HEK293 (cell line): Measurements from ENCODE around the gene MAGI1.

Experiments
- CTCF ChIA-PET: fragments of 350-600 bp; formaldehyde crosslinking; extraction: SDS; loops from one replicate; lab custom pipeline; 2021; ENCODE audit warnings: antibody characterized with exemption; lab: Yijun Ruan, JAX
- POLR2A ChIA-PET: fragments of 300-600 bp; formaldehyde crosslinking; extraction: SDS; loops from one replicate; lab custom pipeline; 2020; ENCODE audit warnings: antibody characterized with exemption, inconsistent platforms; lab: Yijun Ruan, JAX
- H3K27ac ChIP-seq: fragments of 200-500 bp; sonication (Bioruptor generic); 2 replicates; pipeline ENCODE4 v1.5.1; 2014; ENCODE audit warnings: low read depth, low read length, control low read depth, inconsistent platforms; ENCODE audit errors: extremely low read depth
- H3K36me3 ChIP-seq, 2 experiments: fragments of 200-500 bp in 1 of 2; sonication (Bioruptor generic) in 1 of 2; 1 replicate in 1 of 2; 2 replicates in 1 of 2; pipeline ENCODE4 v1.5.1; 2014 to 2017; ENCODE audit warnings: inconsistent platforms in 2 of 2, low read length in 2 of 2; ENCODE audit not compliant: control insufficient read depth in 2 of 2, insufficient read depth in 1 of 2
- H3K4me1 ChIP-seq: fragments of 200-500 bp; sonication (Bioruptor generic); 2 replicates; pipeline ENCODE4 v1.5.1; 2014; ENCODE audit warnings: mild to moderate bottlenecking, low read length, inconsistent platforms; ENCODE audit not compliant: control insufficient read depth, insufficient read depth
- H3K4me3 ChIP-seq: 2 replicates; pipeline ENCODE4 v1.5.1; 2011; ENCODE audit warnings: low read depth, mild to moderate bottlenecking, control low read depth, low read length, moderate library complexity
- H3K9me3 ChIP-seq: fragments of 200-500 bp; sonication (Bioruptor generic); 2 replicates; pipeline ENCODE4 v1.5.1; 2014; ENCODE audit warnings: low read depth, low read length, inconsistent platforms; ENCODE audit not compliant: control insufficient read depth, insufficient read depth
- ATF2 ChIP-seq: fragments of 450-650 bp; formaldehyde crosslinking; IDR thresholded peaks from 2 replicates; pipeline ENCODE4 v1.5.1; 2016; ENCODE audit warnings: missing biosample characterization, missing genetic modification characterization, low read depth
- PRDM1 ChIP-seq: fragments of 450-650 bp; formaldehyde crosslinking; IDR thresholded peaks from 2 replicates; pipeline ENCODE4; 2016; ENCODE audit warnings: missing biosample characterization, missing genetic modification characterization
- REST ChIP-seq: fragments of 450-650 bp; formaldehyde crosslinking; IDR thresholded peaks from 2 replicates; pipeline ENCODE4 v1.5.1; 2016; ENCODE audit warnings: missing biosample characterization, missing genetic modification characterization
- YY2 ChIP-seq: fragments of 450-650 bp; formaldehyde crosslinking; IDR thresholded peaks from 2 replicates; pipeline ENCODE4 v1.5.1; 2016; ENCODE audit warnings: missing biosample characterization, missing genetic modification characterization
- ZBTB26 ChIP-seq: fragments of 450-650 bp; formaldehyde crosslinking; optimal IDR thresholded peaks from 2 replicates; pipeline ENCODE3; 2016; ENCODE audit warnings: missing biosample characterization, mild to moderate bottlenecking, missing genetic modification characterization
- ZBTB44 ChIP-seq: fragments of 450-650 bp; IDR thresholded peaks from 2 replicates; pipeline ENCODE4 v1.5.1; 2018; ENCODE audit warnings: missing biosample characterization, mild to moderate bottlenecking, missing genetic modification characterization
- ZBTB49 ChIP-seq: fragments of 450-650 bp; formaldehyde crosslinking; IDR thresholded peaks from 2 replicates; pipeline ENCODE4 v1.5.1; 2016; ENCODE audit warnings: missing biosample characterization, missing genetic modification characterization, low read depth
- ZFP37 ChIP-seq: fragments of 450-650 bp; formaldehyde crosslinking; IDR thresholded peaks from 2 replicates; pipeline ENCODE4 v1.5.1; 2016; ENCODE audit warnings: missing biosample characterization, missing genetic modification characterization
- ZNF114 ChIP-seq: fragments of 450-650 bp; formaldehyde crosslinking; IDR thresholded peaks from 2 replicates; pipeline ENCODE4 v1.5.0; 2017; ENCODE audit warnings: missing biosample characterization, missing genetic modification characterization
- ZNF133 ChIP-seq: fragments of 450-650 bp; formaldehyde crosslinking; IDR thresholded peaks from 2 replicates; pipeline ENCODE4 v1.5.1; 2016; ENCODE audit warnings: missing biosample characterization, missing genetic modification characterization
- ZNF148 ChIP-seq: fragments of 450-650 bp; formaldehyde crosslinking; IDR thresholded peaks from 2 replicates; pipeline ENCODE4 v1.5.0; 2017; ENCODE audit warnings: missing biosample characterization, missing genetic modification characterization, borderline replicate concordance
- ZNF169 ChIP-seq: fragments of 450-650 bp; formaldehyde crosslinking; IDR thresholded peaks from 2 replicates; pipeline ENCODE4 v1.5.1; 2016; ENCODE audit warnings: missing biosample characterization, missing genetic modification characterization
- ZNF248 ChIP-seq: fragments of 450-650 bp; formaldehyde crosslinking; IDR thresholded peaks from 2 replicates; pipeline ENCODE4 v1.5.1; 2017; ENCODE audit warnings: missing biosample characterization, missing genetic modification characterization
- ZNF362 ChIP-seq: fragments of 450-650 bp; formaldehyde crosslinking; IDR thresholded peaks from 2 replicates; pipeline ENCODE4 v1.5.1; 2016; ENCODE audit warnings: missing biosample characterization, missing genetic modification characterization
- ZNF501 ChIP-seq: fragments of 450-650 bp; formaldehyde crosslinking; IDR thresholded peaks from 2 replicates; pipeline ENCODE4 v1.5.1; 2016; ENCODE audit warnings: missing biosample characterization, missing genetic modification characterization
- ZNF621 ChIP-seq: fragments of 450-650 bp; formaldehyde crosslinking; IDR thresholded peaks from 2 replicates; pipeline ENCODE4 v1.5.1; 2017; ENCODE audit warnings: missing biosample characterization, missing genetic modification characterization
- ZNF658 ChIP-seq: fragments of 450-650 bp; formaldehyde crosslinking; IDR thresholded peaks from 2 replicates; pipeline ENCODE4; 2016; ENCODE audit warnings: missing biosample characterization, missing genetic modification characterization
- ZNF664 ChIP-seq: fragments of 450-650 bp; formaldehyde crosslinking; IDR thresholded peaks from 2 replicates; pipeline ENCODE4 v1.5.1; 2016; ENCODE audit warnings: missing biosample characterization, missing genetic modification characterization
- ZNF768 ChIP-seq: fragments of 450-650 bp; formaldehyde crosslinking; IDR thresholded peaks from 2 replicates; pipeline ENCODE4 v1.5.1; 2018; ENCODE audit warnings: missing biosample characterization, mild to moderate bottlenecking, missing genetic modification characterization
- ZNF777 ChIP-seq: fragments of 450-650 bp; formaldehyde crosslinking; IDR thresholded peaks from 2 replicates; pipeline ENCODE4 v1.5.1; 2017; ENCODE audit warnings: missing biosample characterization, missing genetic modification characterization, borderline replicate concordance
- ZNF830 ChIP-seq: fragments of 450-650 bp; IDR thresholded peaks from 2 replicates; pipeline ENCODE4 v1.5.0; 2018; ENCODE audit warnings: missing biosample characterization, missing genetic modification characterization, low read depth, mild to moderate bottlenecking, moderate library complexity

Gene MAGI1

GRCh38 chr3:65572175-65572777, 466.4 kb downstream of the MAGI1 start:
- no peak overlapping the region for H3K4me3 ChIP-seq
- no peaks in the 10 kb centered on the region for H3K4me1 ChIP-seq
- ChIA-PET CTCF (no interaction called here), POLR2A (no interaction called here)
- TF ChIP-seq ZBTB49 (tag by site-specific recombination) (no peak), ZNF768 (no peak), ZNF148 (tag by site-specific recombination) (no peak), PRDM1 (tag by site-specific recombination) (no peak), ZNF664 (no peak), ZNF830 (tag by site-specific recombination) (no peak), ZNF133 (tag by site-specific recombination) (no peak), ZNF658 (tag by site-specific recombination) (no peak), ZBTB26 (tag by site-specific recombination) (no peak), ZNF621 (no peak), ZNF777 (tag by site-specific recombination) (no peak), ZNF362 (tag by site-specific recombination) (no peak), ZNF114 (no peak), YY2 (tag by site-specific recombination) (no peak), ZNF169 (tag by site-specific recombination) (no peak), ATF2 (tag by site-specific recombination) (no peak)
- no peak overlapping the region for H3K27ac ChIP-seq
- no peaks in the 10 kb centered on the region for H3K9me3 ChIP-seq
- no peaks in the 10 kb centered on the region for H3K36me3 ChIP-seq

- Histone ChIP-seq H3K36me3 (no peaks in the 10 kb centered on the region), H3K4me1 (no peaks in the 10 kb centered on the region), H3K4me3 (no peak overlapping the region), H3K9me3 (no peaks in the 10 kb centered on the region), H3K27ac (no peak overlapping the region)
- CTCF ChIA-PET = interaction anchor here (0.5 to 0.8 kb wide), 4 partner anchors 13 to 669 kb away, joined by 3 read pairs; no protein-coding TSS in a partner anchor
- POLR2A ChIA-PET = no interaction called here
- TF ChIP-seq ZNF501 (no peak), ZNF248 (tag by site-specific recombination) (no peak), ZBTB44 (tag by site-specific recombination) (no peak), ZFP37 (no peak), REST (tag by site-specific recombination) (no peak)
Observed at GRCh38 chr3:65569845-65570405, 468.8 kb downstream of the MAGI1 start.
